SK-N-SH treated with all-trans-retinoic acid at 6 μM for 48 hours (cell line): ENCODE data around the gene GORASP1.

Experiments used
- CREB5 ChIP-seq: fragments of 250-450 bp; sonication (Bioruptor Pico); IDR thresholded peaks from 2 replicates; pipeline ENCODE4 v1.5.1; 2020; ENCODE audit warnings: low read depth, mild to moderate bottlenecking, moderate library complexity
- CSRNP3 ChIP-seq: fragments of 250-450 bp; sonication (Bioruptor Pico); IDR thresholded peaks from 2 replicates; pipeline ENCODE4 v1.5.1; 2021; ENCODE audit warnings: mild to moderate bottlenecking, moderate library complexity
- PATZ1 ChIP-seq: fragments of 250-450 bp; sonication (Bioruptor Pico); IDR thresholded peaks from 2 replicates; pipeline ENCODE4 v1.8.0; 2020; ENCODE audit warnings: mild to moderate bottlenecking, moderate library complexity, borderline replicate concordance
- POU6F1 ChIP-seq: fragments of 250-450 bp; sonication (Bioruptor Pico); IDR thresholded peaks from 2 replicates; pipeline ENCODE4 v1.8.0; 2021; ENCODE audit warnings: low read depth, mild to moderate bottlenecking, moderate library complexity, borderline replicate concordance
- RARB ChIP-seq: fragments of 250-450 bp; sonication (Bioruptor Pico); IDR thresholded peaks from 2 replicates; pipeline ENCODE4 v1.8.0; 2021; ENCODE audit warnings: mild to moderate bottlenecking, moderate library complexity
- ZC3H10 ChIP-seq: fragments of 250-450 bp; sonication (Bioruptor Pico); IDR thresholded peaks from 2 replicates; pipeline ENCODE4 v1.5.1; 2021; ENCODE audit warnings: mild to moderate bottlenecking, moderate library complexity
- ZFP3 ChIP-seq: fragments of 250-450 bp; sonication (Bioruptor Pico); IDR thresholded peaks from 2 replicates; pipeline ENCODE4 v1.5.0; 2020; ENCODE audit warnings: mild to moderate bottlenecking, moderate library complexity
- ZFP30 ChIP-seq: fragments of 450-650 bp; formaldehyde crosslinking; IDR thresholded peaks from 2 replicates; pipeline ENCODE4 v1.5.0; 2022; ENCODE audit warnings: mild to moderate bottlenecking, moderate library complexity

GRCh38 chr3:39063143-39063542 lies 44.3 kb downstream of the GORASP1 start:
- no peak for TF ChIP-seq CREB5 (CRISPR knock-in tag)
- TF ChIP-seq CSRNP3 = no peak
- no peak for TF ChIP-seq ZC3H10 (CRISPR knock-in tag)
- no peak for TF ChIP-seq PATZ1 (CRISPR knock-in tag)
- no peak for TF ChIP-seq ZFP30 (CRISPR knock-in tag)
- TF ChIP-seq RARB (CRISPR knock-in tag) = no peak
- no peak for TF ChIP-seq POU6F1 (CRISPR knock-in tag)
- no peak for TF ChIP-seq ZFP3
